Keratinocyte (primary cell): ENCODE measurements around the gene FAM53A. TPM values are rescaled to one million over a fixed set of nuclear protein-coding genes. Genes with fewer than 3 reads are reported as not detected.

Source experiments
- DNase-seq: peaks from one replicate; pipeline ENCODE4 v3.0.0-alpha.2; 2011; ENCODE audit warnings: low read depth, missing footprints, low spot score
- FAIRE-seq: peaks from 2 replicates; lab custom pipeline; 2011; peaks lifted over from hg19 to GRCh38; lab: Jason Lieb, UNC
- H2AFZ ChIP-seq: 2 replicates; pipeline ENCODE4 v1.6.0; 2012; ENCODE audit warnings: low read length, control low read depth, inconsistent platforms; ENCODE audit not compliant: control insufficient read depth
- H3K27ac ChIP-seq: 2 replicates; pipeline ENCODE4 v1.5.1; 2011; ENCODE audit warnings: low read length; ENCODE audit not compliant: control insufficient read depth, insufficient read depth
- H3K27me3 ChIP-seq: 3 replicates; pipeline ENCODE4 v1.6.0; 2011; ENCODE audit warnings: low read length; ENCODE audit not compliant: control insufficient read depth, insufficient read depth; ENCODE audit errors: extremely low read depth
- H3K36me3 ChIP-seq, 2 experiments: 2 replicates in 1 of 2; 3 replicates in 1 of 2; pipeline ENCODE4 v1.5.1; 2011; ENCODE audit warnings: low read length in 2 of 2, mild to moderate bottlenecking in 1 of 2; ENCODE audit not compliant: control insufficient read depth in 2 of 2, insufficient read depth in 2 of 2; ENCODE audit errors: extremely low read depth in 1 of 2
- H3K4me1 ChIP-seq: 3 replicates; pipeline ENCODE4 v1.5.1; 2011; ENCODE audit warnings: low read length; ENCODE audit not compliant: control insufficient read depth, insufficient read depth; ENCODE audit errors: extremely low read depth
- H3K4me2 ChIP-seq: 3 replicates; pipeline ENCODE4 v1.6.0; 2011; ENCODE audit warnings: low read depth, low read length; ENCODE audit not compliant: control insufficient read depth, insufficient read depth; ENCODE audit errors: extremely low read depth
- H3K4me3 ChIP-seq, 3 experiments: fragments of 200-600 bp in 1 of 3; sonication (generic) in 1 of 3; 2 replicates in 2 of 3; 3 replicates in 1 of 3; pipeline ENCODE4 v1.5.1; 2011 to 2016; ENCODE audit warnings: low read length in 3 of 3, mild to moderate bottlenecking in 3 of 3, control low read depth in 2 of 3, inconsistent platforms in 1 of 3, low read depth in 1 of 3, mixed read lengths in 1 of 3, mixed run types in 1 of 3, moderate library complexity in 1 of 3; ENCODE audit not compliant: control insufficient read depth in 2 of 3, insufficient read depth in 2 of 3; ENCODE audit errors: extremely low read depth in 1 of 3
- H3K79me2 ChIP-seq: 2 replicates; pipeline ENCODE4 v1.6.0; 2012; ENCODE audit warnings: low read length; ENCODE audit not compliant: control insufficient read depth, insufficient read depth
- H3K9ac ChIP-seq: 3 replicates; pipeline ENCODE4 v1.6.0; 2011; ENCODE audit warnings: low read length; ENCODE audit not compliant: control insufficient read depth, insufficient read depth; ENCODE audit errors: extremely low read depth
- H3K9me1 ChIP-seq: 3 replicates; pipeline ENCODE4 v1.6.0; 2011; ENCODE audit warnings: low read length; ENCODE audit not compliant: control insufficient read depth, insufficient read depth; ENCODE audit errors: extremely low read depth
- H3K9me3 ChIP-seq: 2 replicates; pipeline ENCODE4 v1.5.1; 2012; ENCODE audit warnings: low read depth, low read length; ENCODE audit not compliant: control insufficient read depth
- H4K20me1 ChIP-seq: 3 replicates; pipeline ENCODE4 v1.6.0; 2011; ENCODE audit warnings: low read length; ENCODE audit not compliant: control insufficient read depth, insufficient read depth; ENCODE audit errors: extremely low read depth
- EZH2 ChIP-seq: IDR thresholded peaks from one replicate; pipeline ENCODE4 v1.6.1; 2012; ENCODE audit warnings: inconsistent platforms, mild to moderate bottlenecking, low read length, moderate library complexity
- dilution Hi-C: fragments of 300-500 bp; cut with MboI; formaldehyde crosslinking; loops from one replicate; pipeline ENCODE4 v1.7.0; 2020; ENCODE audit warnings: low sequenced_read_pairs; ENCODE audit not compliant: extremely low pct_ligation_motif_present
- polyA plus RNA-seq, 5 experiments: library from polyadenylated mRNA; depleted of rRNA in 3 of 5; stranded (reverse) in 3 of 5; stranded (forward) in 1 of 5; unstranded in 1 of 5; fragments of >200 nt; gene quantifications; 1 replicate in 1 of 5; 2 replicates in 3 of 5; 3 replicates in 1 of 5; pipeline versions ENCODE4 v1.2.1 to v1.2.3, GENCODE V29; 2011 to 2012; ENCODE audit warnings: missing spikeins in 2 of 5, low read depth in 1 of 5, low replicate concordance in 1 of 5
- TF ChIP-seq, protein P1 (sequence below), 3 experiments: IDR thresholded peaks in 1 of 3; conservative IDR thresholded peaks in 1 of 3; optimal IDR thresholded peaks in 1 of 3; 2 replicates in 2 of 3; 3 replicates in 1 of 3; pipeline versions ENCODE3 to v1.5.1; 2011; ENCODE audit warnings: low read length in 3 of 3, mild to moderate bottlenecking in 3 of 3, moderate library complexity in 2 of 3, control low read depth in 1 of 3, inconsistent platforms in 1 of 3; ENCODE audit not compliant: insufficient read depth in 2 of 3; ENCODE audit errors: extremely low read depth in 1 of 3

Gene FAM53A
- polyA plus RNA-seq, 1 donor (not counting 4 experiments of a cell fraction or from before 2014, with no cell fraction given) = 0.50 TPM

DNA sequence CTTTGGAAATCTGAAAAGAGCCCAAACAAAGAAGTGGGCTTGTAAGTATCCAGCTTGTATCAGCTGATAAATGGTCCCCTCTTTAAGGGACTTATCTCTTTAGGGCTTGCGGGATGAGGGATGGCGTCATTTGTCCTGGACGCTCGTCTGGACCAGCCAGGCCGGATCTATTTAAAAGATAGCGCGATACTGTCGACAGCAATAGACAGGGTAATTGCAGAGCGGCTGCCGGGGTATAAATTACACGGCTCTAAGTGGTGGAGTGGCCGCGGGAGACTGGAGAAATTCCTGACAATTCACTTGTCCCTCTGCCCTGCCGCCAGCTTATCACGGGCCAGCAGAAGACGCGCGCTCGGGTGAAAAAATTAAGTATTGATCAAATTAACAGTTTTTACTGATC, 90.7 kb downstream of the FAM53A start:
- Histone ChIP-seq H3K4me2 (no peak overlapping the region), H3K9me3 (peaks cover 5% of the 10 kb centered on the region), H3K36me3 (no peaks in the 10 kb centered on the region), H3K9ac (no peak overlapping the region), H3K4me3 (no peak overlapping the region), H2AFZ (no peak overlapping the region), H3K27ac (no peak overlapping the region), H4K20me1 (no peaks in the 10 kb centered on the region), H3K79me2 (no peaks in the 10 kb centered on the region), H3K4me1 (no peaks in the 10 kb centered on the region), H3K27me3 (peaks cover 26% of the 10 kb centered on the region), H3K9me1 (no peaks in the 10 kb centered on the region)
- dilution Hi-C loops = no loop called here
- DNase-seq = no peak
- TF ChIP-seq, protein P1, sequence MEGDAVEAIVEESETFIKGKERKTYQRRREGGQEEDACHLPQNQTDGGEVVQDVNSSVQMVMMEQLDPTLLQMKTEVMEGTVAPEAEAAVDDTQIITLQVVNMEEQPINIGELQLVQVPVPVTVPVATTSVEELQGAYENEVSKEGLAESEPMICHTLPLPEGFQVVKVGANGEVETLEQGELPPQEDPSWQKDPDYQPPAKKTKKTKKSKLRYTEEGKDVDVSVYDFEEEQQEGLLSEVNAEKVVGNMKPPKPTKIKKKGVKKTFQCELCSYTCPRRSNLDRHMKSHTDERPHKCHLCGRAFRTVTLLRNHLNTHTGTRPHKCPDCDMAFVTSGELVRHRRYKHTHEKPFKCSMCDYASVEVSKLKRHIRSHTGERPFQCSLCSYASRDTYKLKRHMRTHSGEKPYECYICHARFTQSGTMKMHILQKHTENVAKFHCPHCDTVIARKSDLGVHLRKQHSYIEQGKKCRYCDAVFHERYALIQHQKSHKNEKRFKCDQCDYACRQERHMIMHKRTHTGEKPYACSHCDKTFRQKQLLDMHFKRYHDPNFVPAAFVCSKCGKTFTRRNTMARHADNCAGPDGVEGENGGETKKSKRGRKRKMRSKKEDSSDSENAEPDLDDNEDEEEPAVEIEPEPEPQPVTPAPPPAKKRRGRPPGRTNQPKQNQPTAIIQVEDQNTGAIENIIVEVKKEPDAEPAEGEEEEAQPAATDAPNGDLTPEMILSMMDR (optimal IDR thresholded peaks at IDR 0.05 in 1 of 3, IDR thresholded peaks at IDR 0.05 in 1 of 3, conservative IDR thresholded peaks at IDR 0.05 in 1 of 3; ENCODE audit: extremely low read depth in 1 of 3, insufficient read depth in 2 of 3, low read length in 3 of 3) = no peak
- TF ChIP-seq EZH2 = no peak
- no peak for FAIRE-seq

DNA sequence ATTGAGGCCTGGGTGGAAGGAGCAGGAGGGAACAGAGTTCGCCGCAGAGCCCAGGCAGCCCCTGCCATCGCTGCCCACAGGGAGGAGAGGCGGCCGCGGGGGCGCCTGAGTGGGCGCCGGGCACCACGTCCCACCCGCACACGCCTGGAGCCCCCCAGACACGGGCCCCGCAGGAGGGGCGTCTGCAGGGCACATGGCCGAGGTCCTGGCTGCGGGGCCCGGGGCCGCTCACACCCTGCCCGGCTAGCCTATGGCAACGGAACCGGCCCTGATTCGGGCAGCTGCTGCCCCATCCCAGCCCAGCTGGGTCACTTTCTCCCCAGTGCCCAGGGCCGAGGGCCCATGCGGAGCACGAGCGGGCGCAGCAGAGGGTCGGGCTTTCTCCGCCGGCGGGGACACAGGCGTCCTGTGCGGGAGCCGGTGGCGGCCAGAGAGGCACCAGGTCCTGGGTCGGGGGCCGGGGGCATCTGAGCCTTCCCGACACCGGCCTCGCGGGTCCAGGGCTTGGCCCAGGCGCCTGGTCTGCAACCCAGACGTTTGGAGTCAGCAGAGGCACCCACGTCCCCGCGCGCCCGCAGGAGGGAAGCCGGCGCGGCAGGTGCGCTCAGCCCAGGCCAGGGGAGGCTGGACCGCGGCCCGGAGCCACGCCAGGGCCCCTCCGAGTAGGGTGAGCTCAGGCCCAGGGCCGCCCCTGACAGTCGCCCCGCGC, 91.2 kb downstream of the FAM53A start:
- dilution Hi-C loops = no loop called here
- H3K9ac ChIP-seq = no peak overlapping the region
- H3K36me3 ChIP-seq = no peaks in the 10 kb centered on the region
- FAIRE-seq = no peak
- H3K9me1 ChIP-seq = no peaks in the 10 kb centered on the region
- H2AFZ ChIP-seq = no peak overlapping the region
- no peaks in the 10 kb centered on the region for H3K4me1 ChIP-seq
- TF ChIP-seq, protein P1 (optimal IDR thresholded peaks at IDR 0.05 in 1 of 3, IDR thresholded peaks at IDR 0.05 in 1 of 3, conservative IDR thresholded peaks at IDR 0.05 in 1 of 3; ENCODE audit: extremely low read depth in 1 of 3, insufficient read depth in 2 of 3, low read length in 3 of 3) = no peak
- no peak for TF ChIP-seq EZH2
- H3K27ac ChIP-seq = no peak overlapping the region
- H3K4me3 ChIP-seq = no peak overlapping the region
- peaks cover 5% of the 10 kb centered on the region for H3K9me3 ChIP-seq
- peaks cover 26% of the 10 kb centered on the region for H3K27me3 ChIP-seq
- no peak overlapping the region for H3K4me2 ChIP-seq
- no peaks in the 10 kb centered on the region for H3K79me2 ChIP-seq
- no peak for DNase-seq
- H4K20me1 ChIP-seq = no peaks in the 10 kb centered on the region
